GM15510 (cell line): ENCODE results near the gene MGAT3.

Source experiments
- POLR2A ChIP-seq: IDR thresholded peaks from 3 replicates; pipeline ENCODE4 v1.6.1; 2011; ENCODE audit warnings: borderline replicate concordance; ENCODE audit not compliant: insufficient read length; ENCODE audit errors: extremely low read depth

The MGAT3 gene

GRCh38 chr22:39487826-39488520, 31.2 kb downstream of the MGAT3 start:
- TF ChIP-seq POLR2A, result no peak

- no peak for TF ChIP-seq POLR2A
Measured at GRCh38 chr22:39488563-39489083, 31.8 kb downstream of the MGAT3 start.

GRCh38 chr22:39489094-39490068, 32.6 kb downstream of the MGAT3 start:
- no peak for TF ChIP-seq POLR2A

GRCh38 chr22:39490135-39490798, 33.5 kb downstream of the MGAT3 start:
- TF ChIP-seq POLR2A, result no peak

GRCh38 chr22:39490966-39491680, 34.3 kb downstream of the MGAT3 start:
- no peak for TF ChIP-seq POLR2A

- TF ChIP-seq POLR2A, result no peak
Measured at GRCh38 chr22:39491696-39492095, 34.9 kb downstream of the MGAT3 start.

GRCh38 chr22:39492186-39492585, 35.4 kb downstream of the MGAT3 start:
- no peak for TF ChIP-seq POLR2A

- no peak for TF ChIP-seq POLR2A
Measured at GRCh38 chr22:39493759-39494158, 36.9 kb downstream of the MGAT3 start.

- TF ChIP-seq POLR2A, result no peak
Measured at GRCh38 chr22:39494471-39495120, 37.8 kb downstream of the MGAT3 start.

GRCh38 chr22:39496131-39496838, 39.5 kb downstream of the MGAT3 start:
- no peak for TF ChIP-seq POLR2A

GRCh38 chr22:39497429-39497828, 40.6 kb downstream of the MGAT3 start:
- no peak for TF ChIP-seq POLR2A

- TF ChIP-seq POLR2A, result no peak
Measured at GRCh38 chr22:39498368-39498767, 41.6 kb downstream of the MGAT3 start.

GRCh38 chr22:39498802-39499201, 42.0 kb downstream of the MGAT3 start:
- TF ChIP-seq POLR2A, result no peak

- no peak for TF ChIP-seq POLR2A
Measured at GRCh38 chr22:39500101-39500500, 43.3 kb downstream of the MGAT3 start.

GRCh38 chr22:39501644-39502108, 44.9 kb downstream of the MGAT3 start:
- no peak for TF ChIP-seq POLR2A
